C4-2B (cell line): ENCODE results near the gene AUTS2.

ENCODE experiments used
- CTCF ChIP-seq: fragments of 450-650 bp; conservative IDR thresholded peaks from 2 replicates; pipeline ENCODE4 v1.5.1; 2017; ENCODE audit warnings: mild to moderate bottlenecking
- ZFX ChIP-seq: fragments of 450-650 bp; IDR thresholded peaks from 2 replicates; pipeline ENCODE4 v1.6.1; 2017

DNA sequence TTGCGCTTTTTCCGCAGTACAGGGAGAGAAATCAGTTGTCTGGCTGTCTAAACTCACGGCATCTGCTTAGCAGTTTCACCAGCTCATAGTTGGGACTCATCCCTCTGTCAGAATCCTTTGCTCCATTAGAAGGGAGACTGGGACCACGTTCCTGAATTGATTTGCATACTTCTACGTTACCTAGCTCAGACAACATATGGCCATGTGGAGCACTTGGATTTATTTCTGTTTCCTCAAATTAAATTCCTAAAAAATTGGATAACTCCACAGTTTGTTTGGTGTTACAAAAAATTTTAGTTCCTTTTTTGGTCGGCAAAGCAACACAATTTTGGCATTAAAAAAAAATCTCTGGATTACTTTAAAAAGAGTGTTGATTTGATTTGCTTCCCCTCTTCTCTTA lies 614.0 kb downstream of the AUTS2 start:
- TF ChIP-seq CTCF (no peak), ZFX (no peak)
